ENCODE data around the gene MAPK8IP1.

DNA sequence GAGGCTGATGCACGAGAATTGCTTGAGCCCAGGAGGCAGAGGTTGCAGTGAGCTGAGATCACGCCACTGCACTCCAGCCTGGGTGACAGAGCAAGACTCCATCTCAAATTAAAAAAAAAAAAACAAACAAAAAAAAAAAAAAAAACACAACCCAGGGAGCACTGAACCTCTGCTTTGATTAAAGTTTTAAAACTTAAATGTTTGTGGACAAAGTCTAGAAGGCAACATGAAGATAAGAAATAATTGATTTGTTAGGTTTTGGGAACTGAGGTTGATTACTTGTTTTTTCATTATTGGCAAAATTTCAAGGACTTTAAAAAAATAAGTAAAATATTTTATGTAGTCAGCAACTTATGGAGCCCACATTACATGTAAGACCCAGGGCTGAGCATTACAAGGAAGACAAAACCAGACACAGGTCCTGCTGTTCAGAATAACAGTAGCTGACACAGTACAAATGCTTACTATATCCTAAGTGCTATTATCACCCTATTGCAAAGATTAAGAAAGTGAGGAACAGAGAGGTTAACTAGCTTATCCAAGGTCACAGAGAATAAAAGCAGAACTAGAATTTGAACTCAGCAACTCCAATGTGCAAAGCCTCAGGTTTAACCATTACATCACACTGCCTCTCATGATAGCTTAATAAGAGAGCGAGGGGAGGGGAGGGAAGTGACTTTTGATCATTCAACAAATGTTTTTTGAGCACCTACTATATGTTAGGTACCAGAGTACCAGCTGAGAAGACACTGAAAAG is 40.5 kb upstream of the MAPK8IP1 start:
- TF ChIP-seq CTCF (IDR thresholded peaks at IDR 0.05; ENCODE audit: extremely low read depth in 1 of 2, insufficient read depth in 1 of 2, low read depth in 1 of 2, low read length in 2 of 2) (no peak), POLR2AphosphoS5 (IDR thresholded peaks at IDR 0.05; ENCODE audit: insufficient read depth, low read depth, low read length) (no peak), POLR2A (IDR thresholded peaks at IDR 0.05; ENCODE audit: low read depth, low read length) (no peak), FOS (IDR thresholded peaks at IDR 0.05; ENCODE audit: borderline replicate concordance, insufficient read depth, low read length) (no peak), MAX (IDR thresholded peaks at IDR 0.05; ENCODE audit: insufficient read depth, insufficient read length) (no peak)
